Measurements from ENCODE around the gene SUN5.
"Not testable (repeated sequence)": the region's sequence is repeated elsewhere in the genome, so short reads cannot be mapped to it uniquely, and the experiment has no call there.

Gene SUN5

DNA sequence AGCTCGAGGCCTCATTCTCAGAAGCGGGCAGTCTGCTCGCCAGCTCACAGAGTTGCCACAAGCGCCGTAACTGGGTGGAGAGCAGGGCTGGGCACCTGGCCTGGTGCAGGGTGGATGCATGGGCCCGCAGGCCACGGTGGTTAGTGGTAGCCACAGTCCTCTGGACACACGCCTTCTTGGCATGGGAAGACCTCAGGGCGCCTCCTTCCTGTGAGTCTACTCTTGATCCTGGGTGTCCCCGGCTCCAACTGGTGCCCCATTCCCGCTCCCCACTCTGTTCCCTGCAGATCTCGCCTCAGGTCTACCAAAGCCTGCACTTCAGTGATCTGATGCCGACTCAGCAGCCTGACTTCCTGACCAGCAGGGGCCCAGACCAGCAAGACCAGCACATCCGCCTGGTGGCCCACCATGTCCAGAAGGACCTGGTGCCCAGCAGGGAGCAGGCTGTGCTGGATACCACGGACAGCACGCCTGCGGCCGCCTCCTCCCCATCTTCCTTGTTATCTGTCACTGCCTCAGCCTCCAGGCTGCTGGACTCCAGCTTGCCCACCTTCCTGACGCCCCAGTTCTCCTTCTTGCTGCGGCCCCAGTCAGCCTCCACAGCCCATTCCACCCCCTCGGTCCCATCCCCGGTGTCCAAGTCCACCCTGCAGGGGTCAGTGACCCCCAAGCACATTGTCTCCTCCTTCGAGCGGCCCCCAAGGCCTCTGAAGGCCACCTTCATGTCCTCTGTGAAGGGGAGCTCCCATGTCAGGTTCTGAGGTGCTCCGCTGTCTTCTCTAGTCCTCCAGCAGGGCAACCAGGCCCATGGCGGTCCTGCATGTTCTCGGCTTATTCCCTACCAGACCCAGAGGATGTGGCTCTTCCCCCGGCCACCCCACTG, 43.1 kb downstream of the SUN5 start:
- no peak for DNase-seq

DNA sequence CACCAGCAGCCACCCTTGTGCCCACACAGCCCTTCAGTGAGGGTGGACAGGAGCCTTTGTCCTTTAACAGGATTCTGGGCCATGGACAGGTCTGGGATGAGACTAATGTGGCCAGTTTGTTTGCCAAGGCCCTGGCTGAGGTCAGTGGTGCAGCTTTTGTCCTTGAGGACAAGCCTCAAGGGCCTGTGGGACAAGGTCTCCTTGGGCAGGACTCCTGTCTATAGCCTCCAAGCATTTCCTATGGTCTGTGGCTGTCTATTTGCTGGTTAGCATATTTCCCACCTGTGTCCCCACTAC, 44.1 kb downstream of the SUN5 start:
- DNase-seq: no peak

DNA sequence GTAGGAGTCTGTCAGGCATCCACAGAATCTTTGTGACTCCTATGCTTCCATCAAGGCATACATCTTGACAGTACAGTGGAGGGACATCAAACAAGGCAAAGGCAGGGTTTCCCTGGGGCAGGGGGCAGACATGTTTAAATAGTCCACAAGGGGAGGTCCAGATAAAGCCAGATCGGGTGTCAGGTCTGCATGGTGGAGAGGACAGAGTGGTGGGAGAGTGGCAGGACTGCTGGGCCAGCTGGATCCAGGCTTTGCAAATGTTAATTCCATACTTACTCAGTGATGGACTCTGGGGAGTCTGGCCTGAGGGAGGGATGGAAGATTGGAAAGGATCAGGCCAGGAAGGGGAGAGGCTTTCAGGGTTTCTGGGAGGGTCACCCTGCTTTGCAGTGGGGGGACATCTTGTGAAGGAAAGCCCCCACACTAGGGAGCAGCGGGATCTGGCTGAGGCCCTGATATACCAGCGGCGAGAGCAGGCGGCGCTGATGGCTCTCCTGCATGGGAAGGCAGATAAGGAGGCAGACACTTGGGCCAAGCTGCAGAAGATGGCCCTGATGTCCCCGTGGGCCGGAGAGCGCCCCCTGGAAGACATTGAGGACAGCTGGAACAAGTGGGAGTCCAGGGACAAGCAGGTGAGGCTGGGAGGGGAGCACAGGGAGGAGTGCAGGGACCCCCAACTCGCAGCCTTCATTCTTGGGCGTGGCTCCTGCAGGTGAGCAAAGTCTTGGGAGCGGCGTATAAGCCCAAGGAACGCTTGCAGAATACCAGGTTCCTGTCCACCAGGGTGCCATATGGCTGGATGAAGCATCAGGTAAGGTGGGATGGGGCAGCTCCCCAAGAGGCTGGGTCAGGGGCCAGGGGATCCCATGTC, 44.6 kb downstream of the SUN5 start:
- DNase-seq: no peak

DNA sequence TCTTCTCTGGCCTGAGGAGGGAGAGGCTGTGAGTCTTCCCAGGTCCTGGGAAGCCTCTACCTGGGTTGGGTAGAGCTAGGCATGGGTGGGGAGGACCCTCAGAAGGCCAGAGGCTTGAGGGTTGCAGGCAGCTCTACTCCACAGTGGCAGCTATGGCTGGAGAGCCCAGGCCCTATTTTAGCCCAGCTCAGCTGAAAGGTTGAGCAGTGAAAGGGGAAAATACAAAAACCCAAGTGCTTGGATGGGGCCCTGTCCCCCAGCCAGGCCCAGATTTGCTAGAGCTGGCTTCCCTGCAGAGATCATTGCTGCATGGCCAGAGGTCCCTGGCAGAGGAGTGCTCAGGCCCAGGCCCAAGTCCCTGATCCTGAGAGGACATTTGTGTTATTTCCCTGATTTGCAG, 45.7 kb downstream of the SUN5 start:
- DNase-seq: no peak

DNA sequence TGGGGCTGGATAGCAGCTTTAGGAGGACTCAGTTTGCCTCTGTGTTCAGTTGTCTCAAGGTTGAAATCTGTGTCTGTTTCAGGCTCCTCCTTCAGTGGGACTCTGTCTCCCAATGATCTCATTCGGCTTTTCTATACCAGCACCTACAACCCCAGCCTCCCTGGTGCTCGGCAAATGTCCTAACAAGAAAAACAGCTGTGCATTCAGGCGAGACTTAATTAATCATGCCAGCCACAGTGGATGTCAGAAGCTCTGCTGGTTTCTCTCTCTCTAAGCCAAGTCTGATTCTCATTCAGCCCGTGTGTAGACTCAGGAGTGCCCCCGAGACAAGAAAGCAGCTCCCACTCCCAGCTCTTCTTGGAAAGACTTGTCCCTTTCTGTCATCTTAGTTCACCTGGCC, 46.8 kb downstream of the SUN5 start:
- DNase-seq: no peak

DNA sequence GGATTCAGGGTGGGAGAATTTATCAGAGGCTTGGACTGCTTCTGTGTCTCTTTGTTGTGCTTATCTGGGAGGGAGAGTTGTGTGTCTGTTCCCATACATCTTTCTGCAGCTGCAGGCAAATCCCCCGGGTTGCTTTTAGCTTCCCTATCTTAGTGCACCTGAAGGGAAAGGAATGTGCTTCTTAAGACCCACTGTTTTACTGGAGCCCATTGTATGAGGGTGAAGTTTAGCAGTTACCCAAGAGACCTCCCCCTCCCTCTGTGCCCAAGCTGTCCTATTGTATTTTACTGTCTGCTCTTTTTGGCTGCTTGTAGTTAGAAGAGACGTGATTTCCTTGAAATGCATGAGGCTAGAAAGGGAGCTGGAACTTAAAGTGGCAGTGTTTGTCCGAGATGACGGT, 53.7 kb downstream of the SUN5 start:
- not testable (repeated sequence) for DNase-seq

DNA sequence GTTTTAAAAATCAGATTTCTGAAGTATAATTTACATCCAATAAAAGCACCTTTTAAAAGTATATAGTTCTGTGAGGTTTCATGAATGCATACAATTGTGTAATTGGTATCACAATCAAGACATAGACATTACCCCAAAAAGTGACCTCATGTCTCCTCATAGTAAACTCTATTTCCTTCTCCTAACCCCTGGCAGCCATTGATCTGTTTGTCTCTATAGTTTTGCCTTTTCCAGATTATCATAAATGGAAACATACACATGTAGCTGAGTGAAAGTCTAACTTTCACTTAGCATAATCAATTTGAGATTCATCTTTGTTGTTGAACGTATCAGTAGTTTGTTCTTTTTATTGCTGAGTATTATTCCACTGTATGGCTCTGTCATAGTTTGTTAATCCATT, 57.6 kb downstream of the SUN5 start:
- no peak for DNase-seq

DNA sequence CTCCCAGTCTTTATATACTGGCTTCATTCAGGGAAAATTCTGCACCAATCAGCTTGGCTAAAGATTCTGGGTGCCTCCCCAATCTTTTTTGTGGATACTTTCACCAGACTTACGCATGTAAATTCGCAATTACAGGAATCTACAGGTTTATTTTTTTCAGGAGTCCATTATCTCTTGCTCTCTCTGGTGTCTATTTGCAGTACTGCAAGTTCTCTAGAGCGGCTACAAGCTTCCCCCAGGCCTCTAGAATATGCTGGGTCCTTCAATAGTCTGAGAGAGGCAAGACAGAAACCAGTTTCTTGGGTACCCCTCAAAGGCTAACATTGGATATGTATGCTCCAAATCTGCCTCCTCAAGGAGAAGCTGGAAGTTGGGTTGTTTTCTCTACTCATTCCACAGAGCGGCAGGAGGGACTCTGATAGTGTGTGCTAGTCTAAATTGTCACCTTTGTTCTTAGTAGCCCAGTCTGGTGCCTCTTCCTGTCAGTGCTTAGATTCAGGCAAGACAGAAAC, 58.5 kb downstream of the SUN5 start:
- no peak for DNase-seq

DNA sequence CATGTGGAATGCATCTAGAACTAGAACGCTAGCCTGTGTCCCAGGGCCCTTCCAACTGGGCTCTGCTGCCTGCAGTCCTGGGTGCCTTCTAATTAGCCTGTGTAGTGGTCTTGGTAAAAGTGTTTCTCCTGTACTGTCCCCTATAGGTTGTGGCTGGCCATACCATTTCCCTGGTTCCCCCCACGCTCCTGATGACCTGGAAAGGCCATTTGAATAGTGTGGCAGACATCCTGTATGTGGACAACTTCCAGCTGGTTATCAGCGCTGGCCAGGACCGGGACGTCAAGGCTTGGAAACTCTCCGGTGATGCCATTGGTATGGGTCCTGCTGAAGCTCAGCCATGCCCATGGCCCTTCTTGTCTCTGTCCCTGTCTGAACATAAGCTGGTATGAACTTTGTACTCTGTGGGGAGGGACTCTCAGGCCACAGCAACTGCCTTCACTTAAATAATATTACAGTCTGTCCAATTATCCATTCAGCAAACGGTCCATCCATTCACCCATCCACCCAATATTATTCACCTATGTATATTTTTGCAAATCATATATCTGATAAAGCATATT, 60.7 kb downstream of the SUN5 start:
- no peak for DNase-seq

DNA sequence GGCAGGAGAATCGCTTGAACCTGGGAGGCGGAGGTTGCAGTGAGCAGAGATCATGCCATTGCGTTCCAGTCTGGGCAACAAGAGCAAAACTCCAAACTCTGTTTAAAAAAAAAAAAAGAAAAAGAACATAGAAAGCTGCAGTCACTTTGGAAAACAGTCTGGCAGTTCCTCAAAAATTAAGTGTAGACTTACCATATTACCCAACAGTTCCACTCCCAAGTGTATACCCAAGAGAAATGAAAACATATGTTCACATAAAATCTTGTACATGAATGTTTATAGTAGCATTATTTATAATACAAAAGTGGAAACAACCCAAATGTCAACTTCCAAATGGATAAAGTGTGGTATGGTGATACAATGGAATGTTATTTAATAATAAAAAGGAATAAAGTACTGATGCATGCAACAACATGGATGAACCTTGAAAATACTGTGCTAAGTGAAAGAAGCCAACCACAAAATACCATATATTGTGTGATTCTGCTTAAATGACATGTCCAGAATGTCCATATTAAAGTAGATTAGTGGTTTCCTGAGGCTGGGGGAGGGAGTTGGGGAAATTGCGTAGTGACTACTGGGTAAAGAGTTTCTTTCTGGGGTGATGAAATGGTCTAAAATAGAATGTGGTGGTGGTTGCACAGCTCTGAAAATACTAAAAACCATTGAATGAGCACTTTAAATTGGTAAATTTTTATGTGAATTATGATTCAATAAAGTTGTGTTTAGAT, 62.9 kb downstream of the SUN5 start:
- no peak for DNase-seq

DNA sequence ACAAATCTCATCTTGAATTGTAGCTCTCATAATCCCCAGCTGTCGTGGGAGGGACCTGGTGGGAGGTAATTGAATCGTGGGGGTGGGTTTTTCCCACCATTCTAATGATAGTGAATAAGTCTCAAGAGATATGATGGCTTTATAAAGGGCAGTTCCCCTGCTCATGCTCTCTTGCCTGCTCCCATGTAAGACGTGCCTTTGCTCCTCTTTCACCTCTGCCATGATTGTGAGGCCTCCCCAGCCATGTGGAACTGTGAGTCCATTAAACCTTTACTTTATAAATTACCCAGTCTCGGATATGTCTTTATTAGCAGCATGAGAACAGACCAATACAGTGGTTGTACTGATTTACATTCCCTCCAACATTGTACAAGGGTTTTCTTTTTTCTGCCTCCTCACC, 69.7 kb downstream of the SUN5 start:
- DNase-seq: no peak

All from NCI-H1436 treated with DMSO at 0.1 percent for 48 hours (cell line).